IMR-90 (cell line): Measurements from ENCODE around the gene CDH13. TPM values are rescaled to one million over a fixed set of nuclear protein-coding genes. Genes with fewer than 3 reads are reported as not detected.

Experiments used
- ATAC-seq: fragments of 200-7000 bp; cut with Tn5 transposase; 2 replicates; pipeline ENCODE4 v1.9.1; 2020; ENCODE audit warnings: low read depth, mild to moderate bottlenecking, moderate library complexity
- BruUV-seq: library from RNA; stranded (reverse); fragments of 400-500 nt; replicated peaks from 2 replicates; lab custom pipeline; 2021; lab: Mats Ljungman, UMichigan
- CTCF ChIA-PET: fragments of 300-600 bp; formaldehyde crosslinking; extraction: SDS; loops from one replicate; lab custom pipeline; 2021; ENCODE audit warnings: antibody characterized with exemption; lab: Yijun Ruan, JAX
- POLR2A ChIA-PET: fragments of 300-600 bp; sonication (Branson Sonifier 250); formaldehyde crosslinking; loops from one replicate; lab custom pipeline; 2022; ENCODE audit warnings: antibody characterized with exemption; ENCODE audit not compliant: unreplicated experiment; lab: Charles Lee
- DNase-seq: peaks from one replicate; pipeline ENCODE4 v3.0.0; 2013
- H2AFZ ChIP-seq: replicated peaks from 2 replicates; pipeline ENCODE3; 2013; ENCODE audit warnings: low read length, mild to moderate bottlenecking; ENCODE audit not compliant: poor library complexity
- H2AK5ac ChIP-seq: 2 replicates; pipeline ENCODE4 v1.6.1; 2013; ENCODE audit warnings: low read depth, low read length, inconsistent platforms
- H2AK9ac ChIP-seq: replicated peaks from 2 replicates; pipeline ENCODE3; 2013; ENCODE audit warnings: mild to moderate bottlenecking, low read depth, low read length, moderate library complexity; ENCODE audit not compliant: poor library complexity
- H2BK120ac ChIP-seq: 2 replicates; pipeline ENCODE4 v1.6.1; 2013; ENCODE audit warnings: low read depth, low read length, inconsistent platforms
- H2BK15ac ChIP-seq: 3 replicates; pipeline ENCODE4 v1.6.1; 2013; ENCODE audit warnings: low read depth, low read length, inconsistent platforms
- H2BK20ac ChIP-seq: 2 replicates; pipeline ENCODE4 v1.6.1; 2013; ENCODE audit warnings: low read depth, mild to moderate bottlenecking, inconsistent platforms, low read length, moderate library complexity
- H2BK5ac ChIP-seq: 2 replicates; pipeline ENCODE4 v1.6.1; 2013; ENCODE audit warnings: mild to moderate bottlenecking, low read depth, low read length, inconsistent platforms; ENCODE audit not compliant: poor library complexity, severe bottlenecking
- H3K14ac ChIP-seq: replicated peaks from 2 replicates; pipeline ENCODE4 v1.6.1; 2013; ENCODE audit warnings: low read depth, low read length, inconsistent platforms
- H3K18ac ChIP-seq: 2 replicates; pipeline ENCODE4 v1.6.1; 2013; ENCODE audit warnings: low read depth, low read length, control low read depth
- H3K23ac ChIP-seq: 2 replicates; pipeline ENCODE4 v1.6.1; 2013; ENCODE audit warnings: low read depth, low read length, inconsistent platforms
- H3K27ac ChIP-seq: 2 replicates; pipeline ENCODE4 v1.5.1; 2013; ENCODE audit warnings: mild to moderate bottlenecking, control low read depth, low read length; ENCODE audit not compliant: insufficient read depth
- H3K27me3 ChIP-seq: 2 replicates; pipeline ENCODE4 v1.6.1; 2013; ENCODE audit warnings: low read length; ENCODE audit not compliant: control insufficient read depth, insufficient read depth
- H3K36me3 ChIP-seq: 2 replicates; pipeline ENCODE4 v1.6.1; 2013; ENCODE audit warnings: low read length, mixed read lengths; ENCODE audit not compliant: control insufficient read depth, insufficient read depth
- H3K4ac ChIP-seq: 2 replicates; pipeline ENCODE4 v1.6.1; 2013; ENCODE audit warnings: low read depth, low read length, inconsistent platforms
- H3K4me1 ChIP-seq: 2 replicates; pipeline ENCODE4 v1.6.1; 2013; ENCODE audit warnings: low read length, mixed read lengths; ENCODE audit not compliant: control insufficient read depth, insufficient read depth
- H3K4me2 ChIP-seq: 2 replicates; pipeline ENCODE4 v1.6.1; 2013; ENCODE audit warnings: low read depth, mild to moderate bottlenecking, control low read depth, low read length, moderate library complexity
- H3K4me3 ChIP-seq: 2 replicates; pipeline ENCODE4 v1.5.1; 2013; ENCODE audit warnings: low read depth, mild to moderate bottlenecking, control low read depth, low read length, moderate library complexity; ENCODE audit not compliant: insufficient read depth
- H3K56ac ChIP-seq: 2 replicates; pipeline ENCODE4 v1.6.1; 2013; ENCODE audit warnings: low read length, inconsistent platforms; ENCODE audit not compliant: insufficient read depth; ENCODE audit errors: extremely low read depth
- H3K79me1 ChIP-seq, 2 experiments: 2 replicates each; pipeline ENCODE4 v1.6.1; 2013; ENCODE audit warnings: low read length in 2 of 2, inconsistent platforms in 1 of 2, low read depth in 1 of 2
- H3K9ac ChIP-seq: 2 replicates; pipeline ENCODE4 v1.6.1; 2013; ENCODE audit warnings: low read depth, low read length, control low read depth
- H3K9me1 ChIP-seq: 2 replicates; pipeline ENCODE4 v1.6.1; 2013; ENCODE audit warnings: low read length, inconsistent platforms; ENCODE audit not compliant: insufficient read depth
- H3K9me3 ChIP-seq: 2 replicates; pipeline ENCODE4 v1.6.1; 2013; ENCODE audit warnings: low read length; ENCODE audit not compliant: control insufficient read depth, insufficient read depth
- H4K20me1 ChIP-seq: 2 replicates; pipeline ENCODE4 v1.6.1; 2013; ENCODE audit warnings: low read length, inconsistent platforms; ENCODE audit not compliant: insufficient read depth
- H4K5ac ChIP-seq: 2 replicates; pipeline ENCODE4 v1.6.1; 2013; ENCODE audit warnings: mild to moderate bottlenecking, low read depth, low read length, control low read depth
- H4K8ac ChIP-seq, 2 experiments: 2 replicates each; pipeline ENCODE4 v1.6.1; 2013; ENCODE audit warnings: low read depth in 2 of 2, low read length in 2 of 2, control low read depth in 1 of 2, inconsistent platforms in 1 of 2
- H4K91ac ChIP-seq: 2 replicates; pipeline ENCODE4 v1.6.1; 2013; ENCODE audit warnings: low read depth, low read length, inconsistent platforms; ENCODE audit not compliant: insufficient read depth
- CHD1 ChIP-seq: IDR thresholded peaks from 2 replicates; pipeline ENCODE4 v1.6.1; 2012; ENCODE audit warnings: low read depth, low read length, improper control_type of control experiment
- CTCF ChIP-seq: conservative IDR thresholded peaks from 2 replicates; pipeline ENCODE4 v1.5.1; 2012; ENCODE audit warnings: mild to moderate bottlenecking, low read depth, low read length, improper control_type of control experiment
- ELK1 ChIP-seq: fragments of 150-350 bp; IDR thresholded peaks from 2 replicates; pipeline ENCODE4 v1.6.1; 2016; ENCODE audit warnings: low read depth, mild to moderate bottlenecking, low read length, moderate library complexity, borderline replicate concordance
- FOS ChIP-seq: fragments of 150-350 bp; IDR thresholded peaks from 2 replicates; pipeline ENCODE4 v1.6.1; 2016; ENCODE audit warnings: low read depth, low read length
- MAFK ChIP-seq: IDR thresholded peaks from 2 replicates; pipeline ENCODE4 v1.6.1; 2012; ENCODE audit warnings: low read depth, low read length, improper control_type of control experiment
- NFE2L2 ChIP-seq: fragments of 150-350 bp; IDR thresholded peaks from 2 replicates; pipeline ENCODE4 v1.6.1; 2016; ENCODE audit warnings: low read depth, mild to moderate bottlenecking, low read length
- POLR2A ChIP-seq: IDR thresholded peaks from 2 replicates; pipeline ENCODE4 v1.6.1; 2012; ENCODE audit warnings: mild to moderate bottlenecking, low read depth, low read length
- RAD21 ChIP-seq: IDR thresholded peaks from 2 replicates; pipeline ENCODE4 v1.6.1; 2012; ENCODE audit warnings: low read length, improper control_type of control experiment
- SMC3 ChIP-seq: fragments of 150-350 bp; IDR thresholded peaks from 2 replicates; pipeline ENCODE4 v1.6.1; 2016; ENCODE audit warnings: low read depth, mild to moderate bottlenecking, antibody characterized with exemption, low read length, moderate library complexity
- USF2 ChIP-seq: fragments of 150-350 bp; IDR thresholded peaks from 2 replicates; pipeline ENCODE4 v1.6.1; 2017; ENCODE audit warnings: mild to moderate bottlenecking, antibody characterized with exemption, low read length, low read depth
- WGBS, 2 experiments: methylation state at CpG; one replicate each; pipeline versions ENCODE4 v1.1.5 to v1.1.7; 2013; ENCODE audit warnings: missing lambda C conversion rate in 2 of 2; ENCODE audit not compliant: insufficient read length in 1 of 2; ENCODE audit errors: extremely low coverage in 2 of 2; 5-methylcytosine and 5-hydroxymethylcytosine counted together
- dilution Hi-C: fragments of 300-500 bp; cut with HindIII; formaldehyde crosslinking; loops from one replicate; pipeline ENCODE4 v1.14.3; 2018; ENCODE audit warnings: low sequenced_read_pairs; ENCODE audit not compliant: unreplicated experiment
- in situ Hi-C: fragments of 300-500 bp; cut with MboI; formaldehyde crosslinking; loops from 3 replicates; pipeline ENCODE4 v1.14.3; 2019; ENCODE audit warnings: low sequenced_read_pairs, inconsistent platforms, mixed read lengths
- intact Hi-C: fragments of 100-400 bp; cut with micrococcal nuclease; formaldehyde crosslinking; loops from 2 replicates; pipeline ENCODE4 v1.10.0; 2022
- polyA plus RNA-seq, 3 experiments: library from polyadenylated mRNA; depleted of rRNA; stranded (reverse); fragments of >200 nt; gene quantifications; 2 replicates each; pipeline ENCODE4 v1.2.3, GENCODE V29; 2012; ENCODE audit warnings: low replicate concordance in 1 of 3
- total RNA-seq: library from RNA; depleted of rRNA; stranded (reverse); fragments of >200 nt; gene quantifications from 2 replicates; pipeline ENCODE4 v1.2.3, GENCODE V29; 2012

CDH13 gene
- total and polyA plus RNA-seq, 2 of the 4 experiments (the other 2 are of a cell fraction), result 61.6 to 74.7 TPM

- Histone ChIP-seq H4K8ac (no peak overlapping the region), H3K4me2 (no peak overlapping the region), H3K27me3 (no peaks in the 10 kb centered on the region), H3K4me3 (no peak overlapping the region), H3K23ac (no peak overlapping the region), H3K14ac (no peak overlapping the region), H2AFZ (no peak overlapping the region), H2BK20ac (no peak overlapping the region), H3K4ac (no peak overlapping the region), H4K91ac (no peak overlapping the region), H2BK120ac (no peak overlapping the region), H3K4me1 (peaks cover 4% of the 10 kb centered on the region), H3K9me3 (no peaks in the 10 kb centered on the region), H3K9me1 (peaks cover 9% of the 10 kb centered on the region), H2AK9ac (no peak overlapping the region), H4K20me1 (no peaks in the 10 kb centered on the region), H3K79me1 (peaks cover 12 to 26% of the 10 kb centered on the region in 2 experiments; a peak in 3 of 4 replicates), H3K36me3 (no peaks in the 10 kb centered on the region), H2BK15ac (no peak overlapping the region), H2BK5ac (no peak overlapping the region), H3K27ac (no peak overlapping the region), H4K5ac (no peak overlapping the region), H3K18ac (no peak overlapping the region), H3K56ac (no peak overlapping the region), H2AK5ac (no peak overlapping the region), H3K9ac (no peak overlapping the region)
- ChIA-PET POLR2A (interaction anchor here (1.1 kb wide), 1 partner anchor 14 kb away, joined by 3 read pairs; no protein-coding TSS in a partner anchor), CTCF (interaction anchor here (0.6 kb wide), 1 partner anchor 1699 kb away, joined by 4 read pairs; no protein-coding TSS in a partner anchor)
- intact Hi-C loops (loop anchor here (10.0 kb wide), 1 partner anchor 357 kb away; no protein-coding TSS in a partner anchor), in situ Hi-C loops (no loop called here), dilution Hi-C loops (no loop called here)
- no TSS peak for BruUV-seq
- DNase-seq (no peak), ATAC-seq (no peak)
- no CpG with 5 or more reads among the region's 4 CpGs for WGBS, 2 experiments
- TF ChIP-seq MAFK (no peak), CHD1 (no peak), CTCF (no peak), POLR2A (no peak), NFE2L2 (no peak), USF2 (no peak), ELK1 (no peak), SMC3 (no peak), RAD21 (no peak), FOS (no peak)
Measured at GRCh38 chr16:82991966-82992675, 365.4 kb downstream of the CDH13 start.
